H9 (cell line): Measurements from ENCODE around the gene SNPH. TPM values are rescaled to one million over a fixed set of nuclear protein-coding genes. Genes with fewer than 3 reads are reported as not detected.

Source experiments
- DNase-seq: peaks from one replicate; pipeline ENCODE4 v3.0.0-alpha.2; 2017
- H2AFZ ChIP-seq: one replicate; pipeline ENCODE4 v1.6.1; 2013; ENCODE audit warnings: mild to moderate bottlenecking, low read length, control low read depth, moderate library complexity
- H2AK5ac ChIP-seq: 2 replicates; pipeline ENCODE4 v1.6.1; 2013; ENCODE audit warnings: low read length, control low read depth, mixed read lengths; ENCODE audit not compliant: insufficient read length
- H2BK120ac ChIP-seq: one replicate; pipeline ENCODE4 v1.6.1; 2013; ENCODE audit warnings: low read depth, mild to moderate bottlenecking, low read length, control low read depth, inconsistent platforms; ENCODE audit not compliant: poor library complexity, severe bottlenecking
- H2BK12ac ChIP-seq: 2 replicates; pipeline ENCODE4 v1.6.1; 2013; ENCODE audit warnings: low read length, control low read depth, mixed read lengths, low read depth; ENCODE audit not compliant: insufficient read length
- H2BK15ac ChIP-seq: 2 replicates; pipeline ENCODE4 v1.6.1; 2013; ENCODE audit warnings: low read depth, low read length, control low read depth
- H2BK20ac ChIP-seq: one replicate; pipeline ENCODE4 v1.6.1; 2013; ENCODE audit warnings: low read depth, mild to moderate bottlenecking, low read length, control low read depth, inconsistent platforms; ENCODE audit not compliant: poor library complexity, severe bottlenecking
- H2BK5ac ChIP-seq: 2 replicates; pipeline ENCODE4 v1.6.1; 2013; ENCODE audit warnings: low read length, control low read depth, mixed read lengths; ENCODE audit not compliant: insufficient read length
- H3K14ac ChIP-seq: 2 replicates; pipeline ENCODE4 v1.6.1; 2013; ENCODE audit warnings: low read length, control low read depth; ENCODE audit not compliant: insufficient read depth
- H3K18ac ChIP-seq: 2 replicates; pipeline ENCODE4 v1.6.1; 2013; ENCODE audit warnings: low read depth, mild to moderate bottlenecking, mixed read lengths, low read length, control low read depth; ENCODE audit not compliant: insufficient read length
- H3K23ac ChIP-seq: 2 replicates; pipeline ENCODE4 v1.6.1; 2013; ENCODE audit warnings: low read length, control low read depth, mixed read lengths, low read depth; ENCODE audit not compliant: insufficient read length
- H3K23me2 ChIP-seq: 2 replicates; pipeline ENCODE4 v1.6.1; 2013; ENCODE audit warnings: low read depth, mild to moderate bottlenecking, mixed read lengths, low read length, control low read depth; ENCODE audit not compliant: insufficient read length, poor library complexity, severe bottlenecking
- H3K27ac ChIP-seq: 2 replicates; pipeline ENCODE4 v1.5.1; 2013; ENCODE audit warnings: low read length, control low read depth, mixed read lengths, low read depth; ENCODE audit not compliant: insufficient read length
- H3K27me3 ChIP-seq: 2 replicates; pipeline ENCODE4 v1.6.1; 2013; ENCODE audit warnings: low read length, control low read depth, inconsistent platforms; ENCODE audit not compliant: insufficient read depth
- H3K4ac ChIP-seq: 2 replicates; pipeline ENCODE4 v1.6.1; 2013; ENCODE audit warnings: low read depth, mild to moderate bottlenecking, control low read depth, inconsistent platforms, low read length, moderate library complexity
- H3K4me1 ChIP-seq: 2 replicates; pipeline ENCODE4 v1.6.1; 2013; ENCODE audit warnings: low read length, control low read depth, inconsistent platforms; ENCODE audit not compliant: insufficient read depth
- H3K4me2 ChIP-seq: 2 replicates; pipeline ENCODE4 v1.6.1; 2013; ENCODE audit warnings: low read length, control low read depth, mixed read lengths; ENCODE audit not compliant: insufficient read length, insufficient read depth
- H3K56ac ChIP-seq: 2 replicates; pipeline ENCODE4 v1.6.1; 2013; ENCODE audit warnings: low read depth, mild to moderate bottlenecking, mixed read lengths, low read length, control low read depth; ENCODE audit not compliant: insufficient read length
- H3K79me1 ChIP-seq: 2 replicates; pipeline ENCODE4 v1.6.1; 2013; ENCODE audit warnings: low read depth, mild to moderate bottlenecking, moderate library complexity, low read length, control low read depth, inconsistent platforms; ENCODE audit not compliant: insufficient read depth, poor library complexity, severe bottlenecking
- H3K79me2 ChIP-seq: 2 replicates; pipeline ENCODE4 v1.6.1; 2013; ENCODE audit warnings: low read length, control low read depth, inconsistent platforms; ENCODE audit not compliant: insufficient read depth
- H3K9ac ChIP-seq: 2 replicates; pipeline ENCODE4 v1.6.1; 2013; ENCODE audit warnings: low read length, control low read depth, mixed read lengths; ENCODE audit not compliant: insufficient read length; ENCODE audit errors: extremely low read depth
- H3K9me3 ChIP-seq: one replicate; pipeline ENCODE4 v1.6.1; 2013; ENCODE audit warnings: low read depth, low read length, inconsistent platforms; ENCODE audit not compliant: control insufficient read depth
- H3T11ph ChIP-seq: one replicate; pipeline ENCODE4 v1.6.1; 2013; ENCODE audit warnings: mild to moderate bottlenecking, low read length, control low read depth, inconsistent platforms
- H4K20me1 ChIP-seq: one replicate; pipeline ENCODE4 v1.6.1; 2013; ENCODE audit not compliant: control insufficient read depth, insufficient read length, insufficient read depth
- H4K5ac ChIP-seq: 2 replicates; pipeline ENCODE4 v1.6.1; 2013; ENCODE audit warnings: low read depth, mild to moderate bottlenecking, mixed read lengths, low read length, control low read depth; ENCODE audit not compliant: insufficient read length
- H4K8ac ChIP-seq: replicated peaks from 2 replicates; pipeline ENCODE4 v1.6.1; 2013; ENCODE audit warnings: low read length, control low read depth, mixed read lengths, low read depth; ENCODE audit not compliant: insufficient read length
- H4K91ac ChIP-seq: 2 replicates; pipeline ENCODE4 v1.6.1; 2013; ENCODE audit warnings: low read depth, mild to moderate bottlenecking, moderate library complexity, mixed read lengths, low read length, control low read depth; ENCODE audit not compliant: insufficient read length
- H3K27ac Mint-ChIP-seq, 3 experiments: 2 replicates in 2 of 3; 3 replicates in 1 of 3; pipeline ENCODE4 v1.8.0; 2020 to 2021; ENCODE audit warnings: mixed read lengths in 3 of 3, mild to moderate bottlenecking in 1 of 3, moderate library complexity in 1 of 3
- H3K27me3 Mint-ChIP-seq: 2 replicates; pipeline ENCODE4 v1.8.0; 2021; ENCODE audit warnings: low read depth, mild to moderate bottlenecking, moderate library complexity, mixed read lengths
- H3K36me3 Mint-ChIP-seq, 3 experiments: 2 replicates in 2 of 3; 3 replicates in 1 of 3; pipeline ENCODE4 v1.8.0; 2020 to 2021; ENCODE audit warnings: low read depth in 3 of 3, mixed read lengths in 3 of 3; ENCODE audit not compliant: insufficient read depth in 1 of 3
- H3K4me1 Mint-ChIP-seq, 2 experiments: 2 replicates each; pipeline ENCODE4 v1.8.0; 2020; ENCODE audit warnings: mixed read lengths in 2 of 2
- H3K4me3 Mint-ChIP-seq, 2 experiments: 2 replicates in 1 of 2; 3 replicates in 1 of 2; pipeline ENCODE4 v1.8.0; 2020 to 2021; ENCODE audit warnings: mild to moderate bottlenecking in 2 of 2, mixed read lengths in 2 of 2, moderate library complexity in 1 of 2
- H3K9me3 Mint-ChIP-seq, 2 experiments: 2 replicates in 1 of 2; 3 replicates in 1 of 2; pipeline ENCODE4 v1.8.0; 2020; ENCODE audit warnings: mild to moderate bottlenecking in 2 of 2, mixed read lengths in 2 of 2, moderate library complexity in 1 of 2
- WGBS: extraction: QIAGEN DNeasy Blood & Tissue Kit; methylation state at CpG from one replicate; pipeline ENCODE4 v1.1.7; 2013; ENCODE audit warnings: missing lambda C conversion rate, low lambda C conversion rate, mixed read lengths; ENCODE audit not compliant: insufficient read length; ENCODE audit errors: extremely low coverage; 5-methylcytosine and 5-hydroxymethylcytosine counted together
- total RNA-seq: library from RNA; stranded (reverse); gene quantifications from 2 replicates; pipeline ENCODE4 v1.2.1, GENCODE V29; 2021
- TF ChIP-seq, protein P1 (sequence below): fragments of 200-600 bp; sonication (generic); conservative IDR thresholded peaks from 3 replicates; pipeline ENCODE4 v1.8.0; 2021; ENCODE audit warnings: antibody characterized with exemption, mild to moderate bottlenecking

Gene SNPH
- total RNA-seq, 1 experiment from 2014 or later: 1.8 TPM

DNA sequence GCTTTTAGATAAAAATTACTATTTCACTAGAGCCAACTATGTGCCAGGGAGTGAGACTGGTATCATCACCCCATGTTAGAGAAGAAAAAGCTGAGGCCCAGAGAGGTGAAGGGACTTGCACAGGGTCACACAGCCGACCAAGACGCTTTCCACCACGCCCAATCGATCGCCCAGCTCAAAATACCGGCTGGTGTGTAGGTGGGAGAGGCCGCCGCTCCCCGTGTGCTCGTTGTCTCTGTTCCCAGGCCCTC, 253 bp upstream of the SNPH start:
- Histone ChIP-seq H3K4me2 (peak overlapping the region; percentile 43), H3K79me2 (no peaks in the 10 kb centered on the region), H3K18ac (no peak overlapping the region), H3K23ac (no peak overlapping the region), H2AK5ac (no peak overlapping the region), H3K9me3 (no peaks in the 10 kb centered on the region), H3K14ac (no peak overlapping the region), H3T11ph (no peak overlapping the region), H2BK120ac (no peak overlapping the region), H4K91ac (no peak overlapping the region), H3K27ac (no peak overlapping the region), H2BK12ac (no peak overlapping the region), H3K4me1 (no peaks in the 10 kb centered on the region), H3K9ac (no peak overlapping the region), H2AFZ (no peak overlapping the region), H3K4ac (no peak overlapping the region), H3K23me2 (no peaks in the 10 kb centered on the region), H2BK5ac (no peak overlapping the region), H4K5ac (no peak overlapping the region), H3K27me3 (no peaks in the 10 kb centered on the region), H2BK20ac (no peak overlapping the region), H2BK15ac (no peak overlapping the region), H3K56ac (no peak overlapping the region), H3K79me1 (no peaks in the 10 kb centered on the region), H4K20me1 (no peaks in the 10 kb centered on the region), H4K8ac (no peak overlapping the region)
- Mint-ChIP-seq H3K4me3 (peak overlapping the region; percentile 71 to 87), H3K9me3 (no peaks in the 10 kb centered on the region; a peak in 1 of 5 replicates), H3K36me3 (no peaks in the 10 kb centered on the region), H3K27me3 (peaks cover 27% of the 10 kb centered on the region), H3K27ac (peak overlapping the region in 2 of 3 experiments; percentile 24 to 65; a peak in 1 of 7 replicates), H3K4me1 (peaks cover 16 to 27% of the 10 kb centered on the region in 2 experiments)
- TF ChIP-seq, protein P1, sequence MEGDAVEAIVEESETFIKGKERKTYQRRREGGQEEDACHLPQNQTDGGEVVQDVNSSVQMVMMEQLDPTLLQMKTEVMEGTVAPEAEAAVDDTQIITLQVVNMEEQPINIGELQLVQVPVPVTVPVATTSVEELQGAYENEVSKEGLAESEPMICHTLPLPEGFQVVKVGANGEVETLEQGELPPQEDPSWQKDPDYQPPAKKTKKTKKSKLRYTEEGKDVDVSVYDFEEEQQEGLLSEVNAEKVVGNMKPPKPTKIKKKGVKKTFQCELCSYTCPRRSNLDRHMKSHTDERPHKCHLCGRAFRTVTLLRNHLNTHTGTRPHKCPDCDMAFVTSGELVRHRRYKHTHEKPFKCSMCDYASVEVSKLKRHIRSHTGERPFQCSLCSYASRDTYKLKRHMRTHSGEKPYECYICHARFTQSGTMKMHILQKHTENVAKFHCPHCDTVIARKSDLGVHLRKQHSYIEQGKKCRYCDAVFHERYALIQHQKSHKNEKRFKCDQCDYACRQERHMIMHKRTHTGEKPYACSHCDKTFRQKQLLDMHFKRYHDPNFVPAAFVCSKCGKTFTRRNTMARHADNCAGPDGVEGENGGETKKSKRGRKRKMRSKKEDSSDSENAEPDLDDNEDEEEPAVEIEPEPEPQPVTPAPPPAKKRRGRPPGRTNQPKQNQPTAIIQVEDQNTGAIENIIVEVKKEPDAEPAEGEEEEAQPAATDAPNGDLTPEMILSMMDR: no peak
- DNase-seq: no peak
- WGBS: no CpG with 5 or more reads among the region's 10 CpGs
